HG03565 (cell line): ENCODE measurements around the gene ITGB2.

Experiments
- ATAC-seq: cut with Tn5 transposase; IDR thresholded peaks from one replicate; pipeline ENCODE4 v1.9.1; 2021; ENCODE audit warnings: mild to moderate bottlenecking, moderate library complexity; ENCODE audit not compliant: unreplicated experiment

ITGB2 gene

GRCh38 chr21:44871576-44872269 lies 49.0 kb downstream of the ITGB2 start:
- no peak for ATAC-seq

- ATAC-seq, result no peak
Observed at GRCh38 chr21:44870748-44871495, 49.8 kb downstream of the ITGB2 start.

GRCh38 chr21:44869781-44870747 lies 50.6 kb downstream of the ITGB2 start:
- ATAC-seq, result no peak

- no peak for ATAC-seq
Observed at GRCh38 chr21:44868707-44869106, 52.0 kb downstream of the ITGB2 start.

- ATAC-seq, result no peak
Observed at GRCh38 chr21:44867999-44868700, 52.5 kb downstream of the ITGB2 start.

DNA sequence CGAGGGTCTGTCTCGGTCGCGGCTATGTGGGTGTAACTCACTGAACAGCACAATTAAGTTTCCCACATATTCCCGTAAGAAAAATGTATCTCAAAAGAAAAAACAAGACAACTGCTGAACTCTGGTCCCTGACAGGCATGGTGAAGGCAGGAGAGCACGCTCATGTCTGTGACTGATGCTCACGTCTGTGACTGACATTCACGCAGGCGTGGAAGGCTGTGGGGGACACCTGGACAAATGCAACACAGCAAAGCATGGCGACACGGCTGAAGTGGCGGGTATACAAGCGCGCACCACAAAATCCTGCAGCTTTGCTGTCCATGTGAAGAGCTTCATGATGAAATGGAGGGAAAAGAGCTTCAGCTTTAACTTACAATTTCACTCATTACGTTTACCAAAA lies 53.2 kb downstream of the ITGB2 start:
- no peak for ATAC-seq

DNA sequence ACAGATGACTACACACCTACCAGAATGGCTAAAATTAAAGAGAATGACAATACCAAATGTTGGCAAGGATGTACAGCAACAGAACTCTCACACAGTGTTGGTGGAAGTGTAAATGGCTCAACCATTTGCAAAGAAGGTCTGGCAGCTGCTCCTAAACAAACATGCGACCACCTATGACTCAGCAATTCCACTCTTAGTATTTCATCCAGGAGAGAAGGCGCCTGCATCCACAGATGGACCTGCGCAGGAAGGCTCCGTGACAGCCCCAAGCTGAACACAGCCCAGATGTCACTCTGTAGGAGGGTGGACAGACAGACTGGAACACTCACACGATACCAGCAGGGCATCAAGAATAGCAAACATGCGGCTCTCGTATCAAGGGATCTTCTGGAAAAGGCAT lies 53.9 kb downstream of the ITGB2 start:
- no peak for ATAC-seq

DNA sequence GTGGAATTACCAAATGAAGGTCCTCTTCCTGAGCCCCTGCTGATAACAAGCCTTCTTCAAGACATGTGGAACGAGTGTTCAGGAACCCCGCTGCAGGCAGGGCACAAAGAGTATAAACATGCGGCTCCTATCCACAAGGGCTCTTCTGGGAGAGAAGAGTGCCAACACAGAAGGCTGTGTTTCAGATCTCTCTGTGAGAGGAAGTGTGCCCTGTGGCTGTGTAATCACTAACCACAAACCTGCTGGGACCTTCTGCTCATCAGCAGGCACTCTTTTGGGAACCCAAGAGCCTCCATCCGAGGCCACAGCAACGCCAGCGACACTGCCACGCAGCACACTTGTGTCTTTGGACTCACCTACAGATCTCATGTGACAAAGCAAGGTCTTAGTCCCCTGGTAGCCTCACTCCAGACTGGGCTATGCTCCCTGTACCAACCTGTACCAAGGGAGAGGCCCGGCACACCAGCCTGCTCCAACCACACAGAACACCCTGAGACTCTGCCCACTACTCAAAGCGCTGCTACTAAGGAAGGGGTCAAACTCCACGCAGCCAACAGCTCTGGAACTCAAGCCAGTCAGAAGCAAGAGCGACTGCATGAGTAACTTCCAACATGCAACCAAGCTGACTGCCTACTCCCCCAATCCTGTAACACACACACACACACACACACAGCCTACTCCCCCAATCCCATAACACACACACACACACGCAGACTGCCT lies 55.0 kb downstream of the ITGB2 start:
- no peak for ATAC-seq

DNA sequence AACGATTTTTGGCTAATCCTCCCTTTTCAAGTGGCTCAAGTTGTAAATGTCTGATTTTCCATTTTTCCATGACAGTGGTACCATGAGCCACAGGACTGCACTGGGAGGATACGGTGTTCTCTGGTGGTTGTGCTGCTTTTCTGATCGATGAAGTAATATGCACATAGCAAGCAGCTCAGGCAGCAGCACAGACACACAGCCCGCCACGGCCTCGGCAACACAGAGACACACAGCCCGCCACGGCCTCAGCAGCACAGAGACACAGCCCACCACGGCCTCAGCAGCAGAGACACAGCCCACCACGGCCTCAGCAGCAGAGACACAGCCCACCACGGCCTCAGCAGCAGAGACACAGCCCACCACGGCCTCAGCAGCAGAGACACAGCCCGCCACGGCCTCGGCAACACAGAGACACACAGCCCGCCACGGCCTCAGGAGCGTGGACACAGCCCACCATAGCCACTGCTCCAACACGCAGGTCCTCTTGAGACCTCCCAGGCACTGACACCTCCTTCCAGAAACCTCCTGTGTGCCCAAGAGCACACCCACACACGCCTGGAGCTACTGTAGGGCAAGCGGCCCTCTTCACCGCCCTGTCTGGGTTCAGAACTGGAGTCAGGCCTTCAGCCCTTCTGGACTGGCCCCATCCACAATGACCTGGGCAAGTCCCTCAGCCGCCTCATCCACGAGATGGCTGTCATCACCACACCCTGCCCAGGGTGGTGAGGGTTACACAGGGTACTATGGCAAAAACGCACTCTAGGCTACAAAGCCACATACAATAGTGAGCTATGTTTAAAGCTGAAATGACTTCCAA lies 57.6 kb downstream of the ITGB2 start:
- ATAC-seq, result no peak

- no peak for ATAC-seq
Observed at GRCh38 chr21:44858791-44859190, 61.9 kb downstream of the ITGB2 start.

GRCh38 chr21:44858291-44858690 lies 62.4 kb downstream of the ITGB2 start:
- no peak for ATAC-seq

GRCh38 chr21:44857127-44857892 lies 63.4 kb downstream of the ITGB2 start:
- ATAC-seq, result no peak

GRCh38 chr21:44856131-44856530 lies 64.6 kb downstream of the ITGB2 start:
- no peak for ATAC-seq

- no peak for ATAC-seq
Observed at GRCh38 chr21:44855572-44855971, 65.1 kb downstream of the ITGB2 start.

DNA sequence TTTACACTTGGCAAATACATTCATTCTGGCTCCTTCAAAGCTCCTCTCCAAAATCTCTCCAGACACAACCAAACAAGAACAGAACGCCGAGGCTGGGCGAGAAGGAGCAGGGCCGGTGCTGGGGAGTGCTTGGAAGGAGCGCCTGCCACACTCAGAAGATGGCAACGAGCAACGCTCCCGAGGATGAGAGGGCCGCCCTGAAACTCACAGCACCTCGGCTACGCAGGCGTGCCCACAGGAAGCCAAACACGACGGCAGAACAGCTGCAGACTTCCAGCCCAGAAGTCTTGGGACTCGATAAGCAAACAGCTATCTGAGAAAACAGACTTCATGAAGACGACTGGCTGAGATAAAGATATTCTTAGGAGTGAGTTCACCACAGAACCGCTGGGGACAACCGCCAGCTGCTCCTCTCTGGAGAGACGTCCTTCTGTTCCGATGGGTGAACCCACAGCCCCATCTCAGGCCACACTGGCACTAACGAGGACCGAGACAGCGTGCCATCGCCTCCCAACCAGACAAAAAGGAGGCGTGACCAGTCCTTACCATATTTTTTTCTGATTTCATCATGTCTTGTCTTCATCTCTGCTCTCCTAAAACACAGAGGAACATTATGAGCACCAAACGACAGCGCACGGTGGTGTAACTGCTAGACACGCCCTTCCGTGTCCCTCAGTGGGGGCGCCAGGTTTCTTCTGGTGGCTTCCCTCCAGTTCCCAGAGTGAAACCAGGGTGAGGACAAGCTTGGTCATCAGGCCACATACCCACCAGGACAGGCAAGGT lies 65.8 kb downstream of the ITGB2 start:
- no peak for ATAC-seq

DNA sequence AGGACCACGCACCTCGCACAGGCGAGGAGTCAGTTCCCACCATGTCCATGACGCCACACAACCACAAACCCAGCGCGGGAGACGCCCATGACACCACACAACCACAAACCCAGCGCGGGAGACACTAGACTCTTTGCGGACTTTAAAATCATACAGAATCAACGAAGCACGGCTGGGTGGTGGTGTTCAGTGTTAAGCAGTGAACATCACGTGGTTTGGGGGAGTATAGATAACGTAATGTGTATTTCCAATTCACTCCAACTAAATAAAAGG lies 66.4 kb downstream of the ITGB2 start:
- ATAC-seq, result no peak

- no peak for ATAC-seq
Observed at GRCh38 chr21:44853601-44854390, 66.9 kb downstream of the ITGB2 start.
